Measurements from ENCODE around the gene TPSAB1.

Gene TPSAB1

DNA sequence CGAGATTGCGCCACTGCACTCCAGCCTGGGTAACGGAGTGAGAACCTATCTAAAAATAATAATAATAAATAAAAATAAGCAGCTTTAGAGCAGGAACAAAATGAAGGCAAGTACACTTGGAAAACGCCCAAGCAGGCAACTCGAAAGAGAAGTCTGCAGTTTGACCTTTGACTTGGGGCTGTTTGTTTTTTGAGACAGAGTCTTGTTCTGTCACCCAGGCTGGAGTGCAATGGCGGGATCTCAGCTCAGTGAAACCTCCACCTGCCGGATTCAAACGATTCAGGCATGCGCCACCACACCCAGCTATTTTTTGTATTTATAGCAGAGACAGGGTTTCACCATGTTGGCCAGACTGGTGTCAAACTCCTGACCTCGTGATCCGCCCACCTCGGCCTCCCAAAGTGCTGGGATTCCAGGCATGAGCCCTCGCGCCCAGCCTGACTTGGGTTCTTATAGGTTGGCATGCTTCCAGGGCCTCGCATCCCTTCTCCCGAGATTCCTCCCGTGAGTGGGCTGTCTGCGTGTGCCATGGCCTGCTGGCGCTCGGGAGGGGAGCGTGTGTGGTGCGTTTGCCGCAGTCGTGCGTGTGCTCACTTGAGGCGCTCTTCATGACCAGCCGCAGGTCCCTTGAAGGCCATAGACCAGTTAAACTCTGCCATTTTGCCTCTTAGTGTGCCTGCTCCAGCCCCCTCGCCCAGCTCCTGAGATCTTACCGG, 50.5 kb downstream of the TPSAB1 start:
- H3K4me3 ChIP-seq (replicated peaks in 1 of 2; ENCODE audit: low read depth in 2 of 2, low read length in 2 of 2) = no peak overlapping the region
- TF ChIP-seq, protein P1, sequence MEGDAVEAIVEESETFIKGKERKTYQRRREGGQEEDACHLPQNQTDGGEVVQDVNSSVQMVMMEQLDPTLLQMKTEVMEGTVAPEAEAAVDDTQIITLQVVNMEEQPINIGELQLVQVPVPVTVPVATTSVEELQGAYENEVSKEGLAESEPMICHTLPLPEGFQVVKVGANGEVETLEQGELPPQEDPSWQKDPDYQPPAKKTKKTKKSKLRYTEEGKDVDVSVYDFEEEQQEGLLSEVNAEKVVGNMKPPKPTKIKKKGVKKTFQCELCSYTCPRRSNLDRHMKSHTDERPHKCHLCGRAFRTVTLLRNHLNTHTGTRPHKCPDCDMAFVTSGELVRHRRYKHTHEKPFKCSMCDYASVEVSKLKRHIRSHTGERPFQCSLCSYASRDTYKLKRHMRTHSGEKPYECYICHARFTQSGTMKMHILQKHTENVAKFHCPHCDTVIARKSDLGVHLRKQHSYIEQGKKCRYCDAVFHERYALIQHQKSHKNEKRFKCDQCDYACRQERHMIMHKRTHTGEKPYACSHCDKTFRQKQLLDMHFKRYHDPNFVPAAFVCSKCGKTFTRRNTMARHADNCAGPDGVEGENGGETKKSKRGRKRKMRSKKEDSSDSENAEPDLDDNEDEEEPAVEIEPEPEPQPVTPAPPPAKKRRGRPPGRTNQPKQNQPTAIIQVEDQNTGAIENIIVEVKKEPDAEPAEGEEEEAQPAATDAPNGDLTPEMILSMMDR (IDR thresholded peaks at IDR 0.05; ENCODE audit: low read depth, low read length) = no peak
- DNase-seq (ENCODE audit: low read depth in 2 of 2) = no peak

GRCh38 chr16:1291576-1291974, 51.1 kb downstream of the TPSAB1 start:
- no peak overlapping the region for H3K4me3 ChIP-seq (replicated peaks in 1 of 2; ENCODE audit: low read depth in 2 of 2, low read length in 2 of 2)
- TF ChIP-seq, protein P1 (IDR thresholded peaks at IDR 0.05; ENCODE audit: low read depth, low read length) = no peak
- DNase-seq (ENCODE audit: low read depth in 2 of 2) = no peak
